ENCODE data around the gene TM4SF18. TPM values are rescaled to one million over a fixed set of nuclear protein-coding genes. Genes with fewer than 3 reads are reported as not detected.

TM4SF18 gene
- total RNA-seq, 1 donor from 2014 or later = 1.4 TPM

- TF ChIP-seq, protein P1, sequence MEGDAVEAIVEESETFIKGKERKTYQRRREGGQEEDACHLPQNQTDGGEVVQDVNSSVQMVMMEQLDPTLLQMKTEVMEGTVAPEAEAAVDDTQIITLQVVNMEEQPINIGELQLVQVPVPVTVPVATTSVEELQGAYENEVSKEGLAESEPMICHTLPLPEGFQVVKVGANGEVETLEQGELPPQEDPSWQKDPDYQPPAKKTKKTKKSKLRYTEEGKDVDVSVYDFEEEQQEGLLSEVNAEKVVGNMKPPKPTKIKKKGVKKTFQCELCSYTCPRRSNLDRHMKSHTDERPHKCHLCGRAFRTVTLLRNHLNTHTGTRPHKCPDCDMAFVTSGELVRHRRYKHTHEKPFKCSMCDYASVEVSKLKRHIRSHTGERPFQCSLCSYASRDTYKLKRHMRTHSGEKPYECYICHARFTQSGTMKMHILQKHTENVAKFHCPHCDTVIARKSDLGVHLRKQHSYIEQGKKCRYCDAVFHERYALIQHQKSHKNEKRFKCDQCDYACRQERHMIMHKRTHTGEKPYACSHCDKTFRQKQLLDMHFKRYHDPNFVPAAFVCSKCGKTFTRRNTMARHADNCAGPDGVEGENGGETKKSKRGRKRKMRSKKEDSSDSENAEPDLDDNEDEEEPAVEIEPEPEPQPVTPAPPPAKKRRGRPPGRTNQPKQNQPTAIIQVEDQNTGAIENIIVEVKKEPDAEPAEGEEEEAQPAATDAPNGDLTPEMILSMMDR (conservative IDR thresholded peaks at IDR 0.05; ENCODE audit: low read depth, low read length) = no peak
- no peak for DNase-seq (ENCODE audit: low read depth)
- no peak overlapping the region for H3K4me3 ChIP-seq (ENCODE audit: low read depth, low read length)
Measured at GRCh38 chr3:149373235-149374125, 40.0 kb upstream of the TM4SF18 start.

GRCh38 chr3:149371723-149372114 is 38.3 kb upstream of the TM4SF18 start:
- H3K4me3 ChIP-seq (ENCODE audit: low read depth, low read length) = no peak overlapping the region
- DNase-seq (ENCODE audit: low read depth) = no peak
- TF ChIP-seq, protein P1 (conservative IDR thresholded peaks at IDR 0.05; ENCODE audit: low read depth, low read length) = no peak

GRCh38 chr3:149371001-149371722 is 37.7 kb upstream of the TM4SF18 start:
- DNase-seq (ENCODE audit: low read depth) = no peak
- TF ChIP-seq, protein P1 (conservative IDR thresholded peaks at IDR 0.05; ENCODE audit: low read depth, low read length) = no peak
- H3K4me3 ChIP-seq (ENCODE audit: low read depth, low read length) = no peak overlapping the region

GRCh38 chr3:149369991-149370866 is 36.8 kb upstream of the TM4SF18 start:
- H3K4me3 ChIP-seq (ENCODE audit: low read depth, low read length) = no peak overlapping the region
- DNase-seq (ENCODE audit: low read depth) = no peak
- TF ChIP-seq, protein P1 (conservative IDR thresholded peaks at IDR 0.05; ENCODE audit: low read depth, low read length) = no peak

DNA sequence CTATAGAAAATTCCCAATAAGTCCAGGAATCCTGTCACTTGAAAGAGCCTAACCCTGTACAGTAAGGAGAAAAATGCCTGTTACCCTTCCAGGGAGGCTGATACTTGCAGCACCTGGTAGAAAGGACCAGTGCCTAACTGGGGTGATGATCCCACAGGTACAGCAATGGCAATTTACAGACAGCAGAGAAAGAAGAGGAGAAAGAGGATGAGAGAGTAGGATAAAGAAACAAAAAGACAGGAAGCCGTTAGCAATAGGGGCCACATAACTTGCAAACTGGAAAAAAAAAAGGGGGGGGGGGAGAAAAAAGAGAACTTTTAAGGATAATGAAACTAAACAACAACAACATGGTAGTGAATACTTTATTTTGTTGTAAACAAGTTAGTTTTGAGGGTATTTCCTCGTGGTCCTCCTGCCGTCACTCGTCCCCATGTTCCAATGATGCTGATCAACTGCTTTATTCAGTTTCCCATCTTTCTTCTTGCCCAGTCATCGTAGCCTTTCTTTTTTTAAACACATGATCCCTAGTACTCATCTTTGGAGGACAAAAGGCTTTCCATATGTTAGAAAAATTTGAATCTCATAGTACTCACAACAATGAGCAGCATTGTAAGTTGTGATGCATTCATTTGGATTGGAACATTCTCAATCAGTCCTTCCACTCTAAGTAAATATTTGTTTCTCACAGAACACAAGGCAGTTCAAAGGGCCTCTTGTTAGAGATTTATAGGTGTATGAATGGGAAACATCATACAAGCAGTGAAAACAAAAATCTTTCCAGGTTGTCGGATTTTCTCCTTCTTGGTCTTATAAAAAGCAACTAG is 35.5 kb upstream of the TM4SF18 start:
- no peak overlapping the region for H3K4me3 ChIP-seq (ENCODE audit: low read depth, low read length)
- DNase-seq (ENCODE audit: low read depth) = no peak
- TF ChIP-seq, protein P1 (conservative IDR thresholded peaks at IDR 0.05; ENCODE audit: low read depth, low read length) = no peak

DNA sequence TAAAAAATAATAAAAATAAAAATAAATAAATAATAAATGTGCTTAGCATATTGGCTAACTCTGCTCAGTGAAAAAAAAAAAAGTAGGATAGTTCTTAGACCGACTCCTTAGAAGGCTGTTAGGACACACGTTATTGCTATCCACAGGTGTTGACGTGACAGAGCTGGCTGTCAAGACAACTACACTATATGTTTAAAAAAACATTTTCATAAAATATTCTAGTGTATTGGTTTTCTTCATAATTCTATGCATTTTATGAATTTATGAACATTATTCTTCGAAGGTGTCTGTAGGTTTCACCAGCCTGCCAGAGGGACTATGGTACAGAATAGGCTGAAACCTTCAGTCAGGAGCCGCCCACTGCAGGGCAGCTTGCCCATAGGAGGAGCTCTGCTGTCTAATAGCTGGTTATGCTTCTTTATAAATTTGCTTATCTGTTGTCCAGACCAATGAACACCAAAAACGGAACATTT is 34.8 kb upstream of the TM4SF18 start:
- no peak overlapping the region for H3K4me3 ChIP-seq (ENCODE audit: low read depth, low read length)
- no peak for DNase-seq (ENCODE audit: low read depth)
- TF ChIP-seq, protein P1 (conservative IDR thresholded peaks at IDR 0.05; ENCODE audit: low read depth, low read length) = peak; percentile 19

Data from epithelial cell of proximal tubule (primary cell).